Prostate gland (tissue), 2 donors: ENCODE data around the gene SPACA4. TPM values are rescaled to one million over a fixed set of nuclear protein-coding genes. Genes with fewer than 3 reads are reported as not detected.

ENCODE experiments used
- DNase-seq: peaks from one replicate; pipeline ENCODE4 v3.0.0-alpha.2; 2019; ENCODE audit warnings: low spot score
- H3K27ac ChIP-seq, 2 donors: fragments of 200-600 bp; sonication (generic); 2 replicates each; pipeline ENCODE4 v1.5.1; 2017 to 2019
- H3K27me3 ChIP-seq: fragments of 200-600 bp; sonication (generic); replicated peaks from 2 replicates; pipeline ENCODE4 v1.5.1; 2019; ENCODE audit not compliant: insufficient read depth
- H3K36me3 ChIP-seq, 2 donors: fragments of 200-600 bp; sonication (generic); 1 replicate in 1 of 2; 2 replicates in 1 of 2; pipeline versions ENCODE4 v1.5.1 to v1.8.1; 2017 to 2019
- H3K4me1 ChIP-seq: fragments of 200-600 bp; sonication (generic); replicated peaks from 2 replicates; pipeline ENCODE4 v1.5.1; 2019
- H3K4me3 ChIP-seq, 2 donors: fragments of 200-600 bp; sonication (generic); 2 replicates each; pipeline ENCODE4 v1.5.1; 2017 to 2019
- H3K9me3 ChIP-seq: fragments of 200-600 bp; sonication (generic); 2 replicates; pipeline ENCODE4 v1.5.1; 2017
- CTCF ChIP-seq, 4 experiments: fragments of 200-600 bp in 2 of 4; fragments of 450-650 bp in 2 of 4; sonication (generic) in 2 of 4; IDR thresholded peaks; 1 replicate in 3 of 4; 2 replicates in 1 of 4; pipeline ENCODE4 v1.5.1; 2016 to 2019; ENCODE audit warnings: antibody characterized with exemption in 4 of 4, mild to moderate bottlenecking in 2 of 4, moderate library complexity in 2 of 4
- POLR2A ChIP-seq: fragments of 450-650 bp; IDR thresholded peaks from one replicate; pipeline ENCODE4 v1.6.1; 2016; ENCODE audit warnings: antibody characterized with exemption, mild to moderate bottlenecking
- POLR2AphosphoS5 ChIP-seq: sonication (generic); formaldehyde crosslinking; IDR thresholded peaks from one replicate; pipeline ENCODE4 v1.6.1; 2017; ENCODE audit warnings: antibody characterized with exemption
- WGBS: methylation state at CpG from one replicate; pipeline ENCODE4 v1.1.5; 2018; 5-methylcytosine and 5-hydroxymethylcytosine counted together
- intact Hi-C: fragments of 100-400 bp; cut with DNase I; formaldehyde crosslinking; loops from one replicate; pipeline ENCODE4 v1.14.2; 2022
- total RNA-seq, 2 donors: library from RNA; depleted of rRNA; stranded (reverse); fragments of >200 nt; gene quantifications; one replicate each; pipeline ENCODE4 v1.1.0, GENCODE V29; 2016

Gene SPACA4
- total RNA-seq, 2 donors from 2014 or later: 0.32 to 6.0 TPM

- Histone ChIP-seq H3K27me3 (no peaks in the 10 kb centered on the region), H3K4me3 (peak overlapping the region; percentile 83 to 89), H3K36me3 (peaks cover 16 to 21% of the 10 kb centered on the region in 2 donors), H3K9me3 (no peaks in the 10 kb centered on the region), H3K27ac (peak overlapping the region; percentile 88), H3K4me1 (peaks cover 26% of the 10 kb centered on the region)
- TF ChIP-seq POLR2A: no peak
- peak; percentile 53 for TF ChIP-seq POLR2AphosphoS5
- peak in 1 of 4 experiments; percentile 14 for TF ChIP-seq CTCF (IDR thresholded peaks at IDR 0.05)
- 37% methylated on average over 18 of the region's 18 CpGs for WGBS
- intact Hi-C loops: no loop called here
- DNase-seq: peak; percentile 55
Measured at GRCh38 chr19:48617146-48617937, 10.8 kb downstream of the SPACA4 start.

GRCh38 chr19:48618278-48618915, 11.9 kb downstream of the SPACA4 start:
- H3K4me1 ChIP-seq: peaks cover 26% of the 10 kb centered on the region
- TF ChIP-seq CTCF (IDR thresholded peaks at IDR 0.05): no peak
- TF ChIP-seq POLR2A: no peak
- TF ChIP-seq POLR2AphosphoS5: no peak
- DNase-seq: no peak
- H3K9me3 ChIP-seq: no peaks in the 10 kb centered on the region
- H3K27ac ChIP-seq: peak overlapping the region; percentile 88
- no peaks in the 10 kb centered on the region for H3K27me3 ChIP-seq
- H3K36me3 ChIP-seq: peaks cover 16 to 21% of the 10 kb centered on the region in 2 donors
- 2% methylated on average over 18 of the region's 18 CpGs for WGBS
- peak overlapping the region; percentile 83 to 89 for H3K4me3 ChIP-seq
- intact Hi-C loops: no loop called here

GRCh38 chr19:48618916-48619691, 12.6 kb downstream of the SPACA4 start, which contains the start of the genes RPL18 and SPHK2:
Gene RPL18, minus strand, starts transcription at chr19:48619178. Its CDS starts 35 bp downstream, at chr19:48619143.
Gene SPHK2, plus strand, starts transcription at chr19:48619506. Its CDS starts 1,009 bp downstream, at chr19:48620515.
- peaks cover 26% of the 10 kb centered on the region for H3K4me1 ChIP-seq
- H3K9me3 ChIP-seq: no peaks in the 10 kb centered on the region
- under 1% methylated on average over 67 of the region's 69 CpGs for WGBS
- intact Hi-C loops: no loop called here
- H3K36me3 ChIP-seq: peaks cover 16 to 21% of the 10 kb centered on the region in 2 donors
- DNase-seq: peak; percentile 99
- peak within 1 kb of the TSS; percentile 83 to 89 for H3K4me3 ChIP-seq
- H3K27ac ChIP-seq: peak within 1 kb of the TSS; percentile 88
- H3K27me3 ChIP-seq: no peaks in the 10 kb centered on the region
- TF ChIP-seq POLR2AphosphoS5: peak; percentile 100
- peak in 2 of 4 experiments; percentile 7 to 33 for TF ChIP-seq CTCF (IDR thresholded peaks at IDR 0.05)
- peak; percentile 78 for TF ChIP-seq POLR2A

GRCh38 chr19:48619692-48620585, 13.4 kb downstream of the SPACA4 start:
- intact Hi-C loops: no loop called here
- Histone ChIP-seq H3K9me3 (no peaks in the 10 kb centered on the region), H3K27ac (peak overlapping the region; percentile 88), H3K4me1 (peaks cover 25% of the 10 kb centered on the region), H3K27me3 (no peaks in the 10 kb centered on the region), H3K36me3 (peaks cover 16 to 21% of the 10 kb centered on the region in 2 donors), H3K4me3 (peak overlapping the region; percentile 83 to 89)
- no peak for TF ChIP-seq POLR2AphosphoS5
- no peak for TF ChIP-seq CTCF (IDR thresholded peaks at IDR 0.05)
- no peak for TF ChIP-seq POLR2A
- DNase-seq: no peak
- 24% methylated on average over 6 of the region's 6 CpGs for WGBS
